GM10266 (cell line): ENCODE results near the gene F8.

Experiments used
- DNase-seq: peaks from one replicate; pipeline ENCODE4 v3.0.0; 2012; ENCODE audit errors: extremely low spot score
- CTCF ChIP-seq: IDR thresholded peaks from 2 replicates; pipeline ENCODE4 v1.5.1; 2012; ENCODE audit warnings: mild to moderate bottlenecking, low read depth; ENCODE audit not compliant: control insufficient read depth, insufficient read depth; ENCODE audit errors: missing control alignments

Gene F8

GRCh38 chrX:154991039-154991438 lies 31.5 kb downstream of the F8 start:
- DNase-seq = peak; percentile 12

GRCh38 chrX:154990496-154990895 lies 32.0 kb downstream of the F8 start:
- TF ChIP-seq CTCF = no peak
- DNase-seq = no peak

More at GRCh38 chrX:154991039-154991438, 31.5 kb downstream of the F8 start:
- TF ChIP-seq CTCF = no peak

- no peak for TF ChIP-seq CTCF
- DNase-seq = no peak
These were observed 33.8 kb downstream of the F8 start for GRCh38 chrX:154988719-154989118.

GRCh38 chrX:154987940-154988339 lies 34.6 kb downstream of the F8 start:
- DNase-seq = no peak
- TF ChIP-seq CTCF = no peak

GRCh38 chrX:154986826-154987575 lies 35.5 kb downstream of the F8 start:
- DNase-seq = no peak
- no peak for TF ChIP-seq CTCF

GRCh38 chrX:154981116-154981411 lies 41.5 kb downstream of the F8 start:
- no peak for TF ChIP-seq CTCF
- DNase-seq = no peak

- DNase-seq = peak; percentile 29
- TF ChIP-seq CTCF = peak; percentile 58
These were observed 42.0 kb downstream of the F8 start for GRCh38 chrX:154980330-154981115.
